Fibroblast of peridontal ligament (primary cell): ENCODE results near the gene MAN2C1.
A peak's percentile ranks its signal among the peaks of the same experiment; 100 is the strongest.
"Not testable (repeated sequence)": the region's sequence is repeated elsewhere in the genome, so short reads cannot be mapped to it uniquely, and the experiment has no call there.

ENCODE experiments used
- DNase-seq: peaks from one replicate; pipeline ENCODE4 v3.0.0-alpha.2; 2010; ENCODE audit errors: extremely low read depth

MAN2C1 gene

GRCh38 chr15:75367913-75368688 is at the start of gene MAN2C1:
MAN2C1 (minus strand) TSS chr15:75368607; CDS start chr15:75368583, 24 bp downstream.
- DNase-seq = peak; percentile 88

- DNase-seq = no peak
Measured at GRCh38 chr15:75416584-75416983, 48.2 kb upstream of the MAN2C1 start.

GRCh38 chr15:75410196-75410595 is 41.8 kb upstream of the MAN2C1 start:
- no peak for DNase-seq

GRCh38 chr15:75407083-75407482 is 38.7 kb upstream of the MAN2C1 start:
- no peak for DNase-seq

GRCh38 chr15:75403892-75404291 is 35.5 kb upstream of the MAN2C1 start:
- DNase-seq = no peak

GRCh38 chr15:75397494-75397893 is 29.1 kb upstream of the MAN2C1 start:
- DNase-seq = peak; percentile 33

- DNase-seq = no peak
Measured at GRCh38 chr15:75389791-75390382, 21.5 kb upstream of the MAN2C1 start.

- DNase-seq = not testable (repeated sequence)
Measured at GRCh38 chr15:75383986-75384385, 15.6 kb upstream of the MAN2C1 start.

GRCh38 chr15:75380773-75381172 is 12.4 kb upstream of the MAN2C1 start:
- no peak for DNase-seq

GRCh38 chr15:75371901-75372688 is 3.7 kb upstream of the MAN2C1 start:
- DNase-seq = no peak

GRCh38 chr15:75371486-75371885 is 3.1 kb upstream of the MAN2C1 start:
- DNase-seq = no peak

- no peak for DNase-seq
Measured at GRCh38 chr15:75369897-75370581, 1.6 kb upstream of the MAN2C1 start.

GRCh38 chr15:75368689-75369239 is 357 bp upstream of the MAN2C1 start:
- DNase-seq = no peak

GRCh38 chr15:75367406-75367912 is 948 bp downstream of the MAN2C1 start:
- no peak for DNase-seq

GRCh38 chr15:75367006-75367405 is 1.4 kb downstream of the MAN2C1 start:
- no peak for DNase-seq

GRCh38 chr15:75366163-75366562 is 2.2 kb downstream of the MAN2C1 start:
- DNase-seq = no peak

- no peak for DNase-seq
Measured at GRCh38 chr15:75364881-75365280, 3.5 kb downstream of the MAN2C1 start.

- no peak for DNase-seq
Measured at GRCh38 chr15:75363786-75364185, 4.6 kb downstream of the MAN2C1 start.

GRCh38 chr15:75362642-75363249 is 5.7 kb downstream of the MAN2C1 start:
- no peak for DNase-seq

GRCh38 chr15:75361989-75362641 is 6.3 kb downstream of the MAN2C1 start:
- DNase-seq = no peak
